Cardiac fibroblast (primary cell): ENCODE results near the gene PILRB.

Experiments
- DNase-seq, 2 donors: peaks; one replicate each; pipeline versions ENCODE4 v3.0.0 to v3.0.0-alpha.2; 2010; ENCODE audit warnings: low read depth in 2 of 2
- H3K4me3 ChIP-seq, 2 donors: replicated peaks in 1 of 2; 1 replicate in 1 of 2; 2 replicates in 1 of 2; pipeline ENCODE4 v1.5.1; 2011; ENCODE audit warnings: low read depth in 2 of 2, low read length in 2 of 2, mild to moderate bottlenecking in 2 of 2, moderate library complexity in 1 of 2
- TF ChIP-seq, protein P1 (sequence below): IDR thresholded peaks from one replicate; pipeline ENCODE4 v1.5.1; 2011; ENCODE audit warnings: low read depth, mild to moderate bottlenecking, low read length, inconsistent platforms

PILRB gene

DNA sequence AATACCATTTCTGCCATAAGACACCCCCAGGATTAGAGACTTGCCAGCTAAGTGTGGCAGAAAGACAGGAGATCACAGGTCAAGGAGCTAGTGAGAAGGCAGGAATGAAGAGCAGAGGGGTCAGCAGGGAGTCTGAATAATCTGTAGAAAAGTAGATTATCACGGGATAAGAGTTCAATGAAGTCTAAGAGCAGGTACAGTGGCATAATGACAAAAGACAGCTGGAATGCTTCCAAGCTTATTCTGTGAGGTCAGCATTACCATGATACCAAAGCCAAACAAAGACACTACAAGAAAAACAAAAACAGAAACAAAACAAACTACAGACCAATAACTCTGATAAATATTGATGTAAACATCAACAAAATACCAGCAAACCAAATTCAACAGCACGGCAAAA is 36.2 kb downstream of the PILRB start:
- TF ChIP-seq, protein P1, sequence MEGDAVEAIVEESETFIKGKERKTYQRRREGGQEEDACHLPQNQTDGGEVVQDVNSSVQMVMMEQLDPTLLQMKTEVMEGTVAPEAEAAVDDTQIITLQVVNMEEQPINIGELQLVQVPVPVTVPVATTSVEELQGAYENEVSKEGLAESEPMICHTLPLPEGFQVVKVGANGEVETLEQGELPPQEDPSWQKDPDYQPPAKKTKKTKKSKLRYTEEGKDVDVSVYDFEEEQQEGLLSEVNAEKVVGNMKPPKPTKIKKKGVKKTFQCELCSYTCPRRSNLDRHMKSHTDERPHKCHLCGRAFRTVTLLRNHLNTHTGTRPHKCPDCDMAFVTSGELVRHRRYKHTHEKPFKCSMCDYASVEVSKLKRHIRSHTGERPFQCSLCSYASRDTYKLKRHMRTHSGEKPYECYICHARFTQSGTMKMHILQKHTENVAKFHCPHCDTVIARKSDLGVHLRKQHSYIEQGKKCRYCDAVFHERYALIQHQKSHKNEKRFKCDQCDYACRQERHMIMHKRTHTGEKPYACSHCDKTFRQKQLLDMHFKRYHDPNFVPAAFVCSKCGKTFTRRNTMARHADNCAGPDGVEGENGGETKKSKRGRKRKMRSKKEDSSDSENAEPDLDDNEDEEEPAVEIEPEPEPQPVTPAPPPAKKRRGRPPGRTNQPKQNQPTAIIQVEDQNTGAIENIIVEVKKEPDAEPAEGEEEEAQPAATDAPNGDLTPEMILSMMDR: no peak
- no peak for DNase-seq
- H3K4me3 ChIP-seq: no peak overlapping the region

DNA sequence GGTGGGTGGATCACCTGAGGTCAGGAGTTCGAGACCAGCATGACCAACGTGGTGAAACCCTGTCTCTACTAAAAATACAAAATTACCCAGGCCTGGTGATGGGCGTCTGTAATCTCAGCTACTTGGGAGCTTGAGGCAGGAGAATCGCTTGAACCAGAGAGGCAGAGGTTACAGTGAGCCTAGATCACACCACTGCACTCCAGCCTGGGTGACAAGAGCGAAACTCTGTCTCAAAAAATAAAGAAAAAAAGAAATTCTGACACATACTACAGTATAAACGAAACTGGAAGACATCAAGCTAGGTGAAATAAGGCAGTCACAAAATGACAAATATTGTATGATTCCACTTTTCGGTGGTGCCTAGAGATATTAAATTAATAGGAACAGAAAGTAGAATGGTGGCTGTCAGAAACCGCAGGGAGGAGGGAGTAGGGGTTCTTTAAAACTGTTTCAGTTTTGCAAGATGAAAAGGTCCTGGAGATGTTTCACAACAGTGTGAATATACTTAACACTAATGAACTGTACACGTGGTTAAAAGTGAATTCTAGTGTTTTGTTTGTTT is 38.6 kb downstream of the PILRB start:
- no peak overlapping the region for H3K4me3 ChIP-seq
- no peak for DNase-seq
- TF ChIP-seq, protein P1: no peak

DNA sequence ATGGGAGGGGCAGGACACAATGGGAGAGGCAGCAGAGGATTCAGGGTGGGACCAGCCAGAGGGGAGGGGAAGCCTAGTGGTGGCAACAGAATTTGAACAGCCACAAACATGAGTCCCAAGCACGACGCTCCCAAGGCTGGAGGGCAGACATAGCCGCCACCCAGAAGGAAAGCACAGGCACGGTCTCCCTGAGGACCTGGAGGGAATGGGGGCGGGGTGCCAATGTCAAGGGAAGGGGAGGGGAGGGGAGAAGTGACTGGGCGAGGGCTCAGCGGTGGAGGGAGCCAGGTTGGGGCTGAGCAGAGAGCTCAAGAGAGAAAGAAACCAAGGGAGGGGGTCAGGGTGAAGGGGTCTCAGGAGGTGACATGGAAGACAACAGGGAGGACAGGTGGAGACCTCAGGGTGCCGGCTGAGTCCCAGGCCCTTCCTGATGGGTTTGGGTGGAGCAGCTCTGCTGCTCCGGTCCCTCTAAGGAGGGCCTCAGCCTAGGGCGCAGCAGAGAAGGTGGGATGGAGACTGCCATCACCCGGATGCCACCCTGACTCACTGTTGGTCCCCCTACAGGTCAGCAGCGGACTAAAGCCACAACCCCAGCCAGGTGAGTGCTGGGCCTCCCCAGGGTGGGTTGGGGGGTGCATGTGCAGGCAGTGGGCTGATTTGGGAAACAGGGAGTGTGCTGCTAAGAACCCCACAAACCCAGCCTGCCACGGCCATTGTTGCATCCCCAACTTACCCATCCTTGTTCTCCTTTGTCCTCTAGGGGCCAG is 39.6 kb downstream of the PILRB start:
- H3K4me3 ChIP-seq: no peak overlapping the region
- TF ChIP-seq, protein P1: no peak
- no peak for DNase-seq

DNA sequence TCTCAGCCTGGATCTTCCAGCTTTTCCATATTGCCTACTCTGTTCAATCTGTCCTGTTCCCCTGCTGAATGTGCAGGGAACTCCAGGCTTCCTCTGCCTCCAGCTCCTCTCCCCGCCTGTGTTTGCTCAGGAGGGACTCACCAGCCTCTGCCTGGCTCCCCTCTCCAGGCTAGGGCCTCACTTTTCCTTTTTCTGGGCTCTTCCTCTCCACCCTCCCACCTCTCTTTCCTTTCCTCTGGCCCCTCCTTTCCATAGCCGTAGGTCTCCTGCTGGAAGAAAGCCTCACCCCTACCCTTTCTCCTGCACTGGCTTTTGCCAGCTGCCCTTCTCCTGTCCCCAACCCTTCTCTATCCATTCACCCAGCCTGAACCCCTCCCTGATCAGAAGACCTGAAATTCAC is 40.3 kb downstream of the PILRB start:
- no peak for DNase-seq
- H3K4me3 ChIP-seq: no peak overlapping the region
- TF ChIP-seq, protein P1: no peak

DNA sequence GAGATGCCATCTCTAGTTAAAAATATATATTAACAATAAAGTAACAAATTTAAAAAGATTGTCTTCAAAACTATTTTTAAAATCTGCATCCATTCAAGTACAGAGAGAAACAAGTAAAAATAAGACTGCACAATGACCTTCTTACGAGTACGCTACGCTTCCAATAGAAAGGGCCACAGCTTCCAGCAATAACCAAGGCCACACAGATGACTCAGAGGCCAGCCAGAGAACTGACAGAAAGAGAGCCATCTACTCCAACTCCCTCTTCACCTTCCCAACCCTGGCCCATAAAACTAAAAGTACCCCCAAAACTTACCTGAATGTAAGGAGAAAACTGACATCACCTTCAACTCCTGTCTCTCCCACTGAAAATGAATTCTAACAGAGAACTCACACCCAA is 42.1 kb downstream of the PILRB start:
- TF ChIP-seq, protein P1: no peak
- no peak overlapping the region for H3K4me3 ChIP-seq
- no peak for DNase-seq

DNA sequence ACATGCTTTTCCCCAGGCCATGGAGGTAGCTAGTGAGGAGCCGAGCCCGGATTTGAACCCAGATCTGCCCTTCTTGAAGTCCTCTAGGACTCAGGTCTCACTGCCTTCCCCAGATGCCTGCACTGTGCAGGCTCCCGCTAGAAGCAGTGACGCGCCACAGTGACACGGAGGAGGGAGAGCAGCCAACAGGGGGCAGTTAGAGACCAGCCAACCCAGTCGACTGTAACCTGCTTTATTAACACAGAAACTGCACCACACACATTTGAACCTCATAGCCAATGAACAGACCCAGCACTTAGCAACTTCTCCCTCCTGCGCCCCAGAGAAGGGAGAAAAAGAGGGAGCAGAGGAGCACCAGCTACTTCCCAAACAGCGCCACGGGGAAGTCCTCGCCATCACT is 42.7 kb downstream of the PILRB start:
- peak in 1 of 2 donors; percentile 14 for DNase-seq
- no peak overlapping the region for H3K4me3 ChIP-seq
- TF ChIP-seq, protein P1: no peak
